NCI-H187 (cell line): ENCODE data around the gene EPHB1.
"Not testable (repeated sequence)": the region's sequence is repeated elsewhere in the genome, so short reads cannot be mapped to it uniquely, and the experiment has no call there.

Experiments
- DNase-seq, 2 experiments: peaks; one replicate each; lab custom pipeline; 2025; lab: John Stamatoyannopoulos, UW

EPHB1 gene

DNA sequence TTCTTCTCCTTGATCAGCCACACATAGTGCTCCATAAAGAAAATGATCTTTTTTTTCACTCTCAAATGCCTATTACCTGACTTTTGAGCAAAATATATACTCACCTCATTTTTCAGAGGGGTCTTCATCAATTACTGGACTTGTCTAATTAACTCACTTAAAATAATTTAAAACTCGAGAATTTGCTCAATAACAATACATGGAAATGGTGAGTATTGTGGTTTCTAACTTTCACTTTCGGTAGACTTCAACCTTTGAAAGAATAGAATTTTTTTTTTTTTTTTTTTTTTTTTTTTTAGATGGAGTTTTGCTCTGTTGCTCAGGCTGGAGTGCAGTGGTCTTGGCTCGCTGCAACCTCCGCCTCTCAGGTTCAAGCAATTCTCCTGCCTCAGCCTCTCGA is 17.7 kb upstream of the EPHB1 start:
- no peak for DNase-seq

DNA sequence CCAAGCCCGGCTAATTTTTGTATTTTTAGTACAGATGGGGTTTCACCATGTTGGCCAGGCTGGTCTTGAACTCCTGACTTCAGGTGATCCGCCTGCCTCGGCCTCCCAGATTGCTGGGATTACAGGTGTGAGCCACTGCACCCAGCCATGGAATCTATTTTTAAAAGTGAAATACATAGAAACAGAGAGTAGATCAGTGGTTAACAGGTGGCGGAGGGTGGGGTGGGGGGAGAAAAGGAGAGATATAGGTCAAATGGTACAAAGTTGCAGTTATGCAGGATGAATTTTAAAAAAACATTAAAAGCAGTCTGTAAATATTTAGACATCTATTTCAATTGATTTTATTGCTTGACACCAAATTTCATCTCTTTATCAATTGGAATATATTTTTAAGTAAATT is 6.8 kb upstream of the EPHB1 start:
- DNase-seq: not testable (repeated sequence)

DNA sequence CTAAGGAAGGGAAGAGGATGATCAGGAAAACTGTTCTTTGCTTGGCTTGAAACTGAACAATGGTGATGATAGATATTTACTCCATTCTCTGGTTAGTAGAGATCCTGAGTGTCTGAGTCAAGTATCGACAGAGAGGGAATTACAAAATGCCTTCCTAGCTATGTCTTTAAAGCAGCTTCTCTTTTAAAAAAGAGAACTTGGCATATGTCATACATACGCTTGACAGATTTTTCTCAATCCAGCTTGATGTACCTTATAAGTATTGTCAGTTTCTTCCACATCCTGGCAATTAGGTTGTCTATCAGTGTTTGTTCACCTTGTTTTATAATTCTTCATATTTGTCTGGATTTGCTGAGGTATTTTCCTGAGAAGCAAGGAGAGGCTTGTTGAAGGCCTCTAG is 5.0 kb upstream of the EPHB1 start:
- no peak for DNase-seq

DNA sequence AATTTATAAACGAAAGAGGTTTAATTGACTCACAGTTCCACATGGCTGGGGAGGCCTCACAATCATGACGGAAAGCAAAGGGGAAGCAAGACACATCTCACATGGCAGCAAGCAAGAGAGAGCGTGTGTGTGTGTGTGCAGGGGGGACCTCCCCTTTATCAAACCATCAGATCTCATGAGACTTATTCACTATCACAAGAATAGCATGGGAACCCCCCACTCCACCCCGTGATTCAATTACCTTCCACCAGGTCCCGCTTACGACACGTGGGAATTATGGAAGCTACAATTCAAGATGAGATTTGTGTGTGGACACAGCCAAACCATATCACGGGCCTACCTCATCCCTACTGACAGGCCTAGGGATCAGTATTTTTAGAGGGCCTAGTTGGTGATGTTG is 3.1 kb upstream of the EPHB1 start:
- DNase-seq: no peak

DNA sequence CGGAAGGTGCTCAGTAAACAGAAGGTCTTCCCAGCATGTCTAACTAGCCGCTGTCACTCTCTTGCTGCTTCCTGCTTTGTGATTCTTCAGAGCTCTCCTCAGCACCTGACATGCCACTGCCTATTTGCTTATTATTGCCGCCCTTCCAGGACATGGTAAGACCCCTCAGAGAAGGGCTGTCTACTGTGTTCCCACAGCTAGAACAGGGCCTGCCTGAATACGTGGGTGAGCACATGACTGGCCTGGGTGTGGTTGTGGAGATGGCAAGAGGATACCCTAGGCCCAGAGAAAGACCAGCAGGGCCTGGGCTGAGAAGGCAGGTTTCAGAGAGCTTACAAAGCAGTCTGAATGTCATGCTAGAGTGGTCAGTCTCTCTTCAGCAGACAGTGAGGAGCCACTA is 2.4 kb upstream of the EPHB1 start:
- no peak for DNase-seq

DNA sequence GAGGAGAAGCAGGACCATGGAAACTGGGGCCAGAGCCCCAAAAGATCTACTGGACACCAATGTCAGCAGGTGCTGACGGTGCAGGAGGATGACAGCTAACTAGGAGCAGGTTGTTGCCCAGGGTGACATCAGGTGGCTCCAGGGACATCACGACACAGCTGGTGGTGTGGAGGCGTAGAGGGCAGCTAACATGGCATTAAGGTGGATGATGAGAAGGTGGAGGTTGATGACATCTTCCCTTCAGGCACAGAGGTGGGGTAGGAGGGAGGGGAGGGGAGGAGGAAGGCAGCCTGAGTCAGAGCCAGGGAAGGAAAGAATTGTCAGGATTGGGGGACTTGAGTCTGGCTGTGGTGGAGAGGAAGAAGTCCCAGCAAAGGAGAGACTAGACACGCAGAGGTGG is 1.5 kb upstream of the EPHB1 start:
- no peak for DNase-seq

DNA sequence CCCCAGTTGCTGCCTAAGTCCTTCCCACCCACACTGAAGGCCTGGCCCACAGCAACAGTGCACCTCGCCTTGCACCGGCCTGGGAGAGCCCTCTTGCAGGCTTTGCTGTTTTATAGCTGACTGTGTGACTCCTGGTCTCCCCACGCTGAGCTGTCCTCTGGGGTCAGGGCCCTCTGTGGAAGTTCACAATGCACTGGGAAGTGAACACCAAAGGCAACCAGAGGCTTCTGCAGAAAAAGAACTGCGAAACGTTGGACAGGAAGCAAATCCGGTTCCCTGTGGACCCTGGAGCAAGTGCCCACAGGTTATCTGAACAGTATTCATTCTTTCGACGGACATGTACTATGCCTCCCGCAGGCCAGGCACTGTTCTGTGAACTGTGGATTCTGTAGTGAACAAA is 737 bp upstream of the EPHB1 start:
- DNase-seq: no peak

DNA sequence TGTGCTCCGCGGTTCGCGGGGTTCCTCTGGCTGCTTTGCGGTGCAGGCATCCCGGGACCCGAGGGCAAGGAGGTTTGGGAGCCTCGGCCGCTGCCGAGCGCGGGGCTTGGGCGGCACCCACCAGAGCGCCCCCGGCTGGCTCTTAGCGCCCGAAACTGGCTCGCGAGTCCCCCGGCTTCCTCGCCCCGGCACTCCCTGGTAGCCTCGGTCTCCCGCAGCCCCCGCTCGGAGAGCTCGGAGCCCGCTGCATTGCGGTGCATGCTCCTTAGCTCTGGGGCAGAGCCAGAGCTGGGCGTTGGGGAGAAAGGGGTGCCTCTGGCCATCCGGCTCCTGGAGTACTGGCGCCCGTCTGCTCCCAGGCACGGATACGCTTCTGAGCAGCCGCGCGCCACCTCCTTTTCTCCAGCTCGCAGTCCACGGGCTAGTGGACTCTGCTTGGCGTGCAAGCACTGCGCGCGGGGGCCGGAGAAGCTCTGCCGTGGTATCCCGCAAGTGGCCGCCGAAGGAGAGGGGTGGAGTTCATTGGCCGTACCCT is 753 bp downstream of the EPHB1 start:
- no peak for DNase-seq

DNA sequence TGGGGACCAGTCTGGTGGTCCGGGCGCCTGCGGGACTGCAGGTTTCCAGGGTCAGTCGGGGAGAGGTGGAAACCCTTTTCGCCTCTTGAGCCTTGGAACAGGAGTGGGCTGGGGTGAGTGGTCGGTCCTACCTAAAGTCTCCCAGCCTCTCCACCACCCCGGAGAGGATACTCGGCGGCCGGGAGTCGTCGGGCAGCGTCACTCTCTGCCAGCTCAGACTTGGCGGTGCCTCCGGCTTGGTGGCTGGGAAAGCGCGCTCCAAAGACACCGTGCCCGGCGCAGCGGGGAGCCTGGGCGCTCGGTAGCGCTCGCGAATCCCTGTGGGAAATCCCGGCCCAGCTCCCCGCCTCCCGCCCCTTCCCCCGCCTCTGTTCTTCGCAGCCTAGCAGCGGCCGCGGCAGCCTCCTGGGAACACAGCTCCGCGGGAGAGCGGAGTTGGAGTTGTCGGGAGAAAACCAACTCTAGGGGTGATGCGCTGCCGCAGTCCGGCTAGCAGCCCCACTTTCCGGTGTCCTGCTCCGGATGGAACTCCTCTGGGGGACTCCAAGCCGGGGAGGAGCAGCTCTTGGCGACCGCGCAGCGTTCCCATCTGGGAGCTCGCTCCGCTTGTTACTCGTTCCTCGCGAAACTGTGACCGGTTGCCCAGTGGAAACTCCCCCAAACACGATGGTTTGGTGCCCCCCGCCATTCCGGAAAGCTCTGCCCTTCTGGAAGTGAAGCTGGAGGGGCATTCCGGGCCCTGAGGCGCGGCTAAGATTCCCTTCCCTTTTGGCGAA is 1.4 kb downstream of the EPHB1 start:
- no peak for DNase-seq

DNA sequence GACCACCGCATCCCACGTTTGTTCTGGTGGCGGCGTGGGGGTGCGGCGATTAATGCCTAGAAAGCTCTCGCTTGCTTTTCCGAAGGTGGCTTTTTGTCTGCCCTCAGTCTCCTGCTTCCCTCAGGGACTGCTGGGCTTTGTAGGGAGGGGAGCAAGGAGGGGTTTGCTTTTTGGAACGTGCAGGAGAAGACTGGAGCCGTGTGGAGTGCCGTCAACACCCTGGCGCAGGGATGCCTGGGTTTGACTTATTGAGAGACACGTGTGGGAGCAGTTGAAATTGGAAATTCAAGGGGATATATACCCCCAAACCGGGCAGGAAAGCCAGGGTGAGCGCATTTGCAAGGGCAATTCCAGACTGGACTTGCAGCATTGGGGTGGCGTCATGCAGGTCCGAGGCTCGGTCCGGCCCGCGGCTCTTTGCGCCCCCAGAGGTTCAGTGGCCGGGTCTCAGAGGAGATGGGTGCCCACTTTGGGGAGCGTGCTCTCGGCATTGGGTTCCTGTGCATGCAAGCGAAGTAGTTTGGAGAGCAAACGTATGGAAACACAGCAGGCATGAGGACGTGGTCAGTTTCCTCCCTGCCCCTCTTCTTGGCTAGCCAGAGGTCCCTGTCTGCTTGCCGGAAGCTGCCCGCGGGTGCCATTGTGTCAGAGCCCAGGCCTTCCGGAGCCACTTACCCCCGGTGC is 2.1 kb downstream of the EPHB1 start:
- no peak for DNase-seq

DNA sequence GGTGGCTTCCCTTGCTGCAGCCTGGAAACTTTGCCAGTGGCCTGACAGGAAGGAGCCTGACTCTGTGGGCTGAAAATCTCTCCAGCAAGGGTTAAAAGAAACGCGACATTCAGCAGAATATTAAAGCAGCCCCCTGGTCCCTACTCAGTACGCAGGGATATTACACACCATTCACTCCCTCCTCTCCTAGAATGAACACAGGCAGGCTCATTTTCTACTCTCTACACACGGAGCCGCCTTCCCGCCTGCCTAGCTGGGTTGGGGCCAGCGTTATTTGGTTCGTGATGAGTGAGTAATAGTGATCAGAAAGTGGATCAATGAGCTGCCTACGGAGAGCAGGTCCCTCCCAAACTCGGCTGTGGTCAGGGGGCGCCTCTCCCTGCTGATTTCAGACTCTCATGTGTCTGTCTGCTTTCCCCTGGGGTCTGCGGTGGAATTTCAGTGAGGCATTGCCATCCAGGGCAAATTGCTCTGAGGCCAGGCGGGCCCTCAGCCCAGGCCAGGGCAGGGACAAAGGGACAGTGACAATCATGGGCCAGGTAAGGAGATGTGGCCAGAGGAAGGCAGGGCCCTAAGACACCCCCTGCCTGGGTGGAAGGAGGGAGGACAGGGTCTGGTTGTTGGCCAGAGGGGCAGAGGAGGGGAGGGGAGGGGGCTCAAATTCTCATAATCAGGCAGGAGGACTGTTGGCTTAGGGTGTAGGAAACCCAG is 2.8 kb downstream of the EPHB1 start:
- DNase-seq: no peak

DNA sequence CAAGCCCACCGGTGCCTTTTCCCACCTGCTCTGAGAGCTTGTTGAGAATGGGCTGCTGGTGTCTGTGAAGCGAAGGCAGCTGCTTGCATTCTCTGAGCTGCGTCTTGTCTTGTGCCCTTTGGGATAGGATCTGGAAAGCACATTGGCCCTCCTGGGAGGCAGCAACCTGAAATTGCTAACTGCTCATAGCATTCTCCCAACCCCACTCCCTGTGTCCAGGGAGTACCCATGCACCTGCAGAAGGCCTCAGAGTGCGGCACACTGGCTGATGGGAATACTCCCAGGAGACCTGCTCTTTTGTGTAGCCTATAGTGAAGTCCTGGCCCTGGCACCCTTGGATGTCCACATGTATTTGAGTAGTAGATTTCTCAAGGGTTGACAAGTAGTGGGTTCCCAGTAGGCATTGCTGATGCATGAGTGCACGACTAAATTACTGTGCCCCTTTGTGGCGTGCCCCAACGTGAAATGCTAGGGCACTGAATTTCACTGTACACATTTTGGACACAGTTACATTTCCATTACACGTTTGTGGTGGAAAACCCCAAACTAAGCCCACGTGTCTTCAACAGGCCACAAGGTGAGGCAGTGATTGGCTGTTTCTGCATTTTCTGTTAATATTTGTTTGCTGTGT is 3.7 kb downstream of the EPHB1 start:
- DNase-seq: no peak

DNA sequence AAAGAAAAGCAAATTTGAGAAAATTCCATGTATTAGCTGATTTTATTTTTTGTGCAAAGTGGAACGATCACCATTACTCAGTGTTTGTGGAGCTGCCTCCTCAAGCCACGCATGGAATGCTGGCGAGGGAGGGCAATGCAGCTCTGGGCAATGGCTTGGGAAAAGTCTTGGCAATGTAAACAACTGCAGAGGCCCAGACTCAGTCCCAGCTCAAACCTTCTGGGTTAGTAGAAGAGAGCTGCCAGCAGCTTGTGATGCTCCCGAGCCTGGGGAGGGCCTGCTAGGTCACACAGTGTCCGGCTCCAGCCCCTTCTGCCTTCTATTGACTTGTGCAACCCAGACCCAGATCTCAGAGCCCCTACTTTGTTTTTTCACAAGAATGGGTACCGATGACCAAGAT is 4.3 kb downstream of the EPHB1 start:
- no peak for DNase-seq

DNA sequence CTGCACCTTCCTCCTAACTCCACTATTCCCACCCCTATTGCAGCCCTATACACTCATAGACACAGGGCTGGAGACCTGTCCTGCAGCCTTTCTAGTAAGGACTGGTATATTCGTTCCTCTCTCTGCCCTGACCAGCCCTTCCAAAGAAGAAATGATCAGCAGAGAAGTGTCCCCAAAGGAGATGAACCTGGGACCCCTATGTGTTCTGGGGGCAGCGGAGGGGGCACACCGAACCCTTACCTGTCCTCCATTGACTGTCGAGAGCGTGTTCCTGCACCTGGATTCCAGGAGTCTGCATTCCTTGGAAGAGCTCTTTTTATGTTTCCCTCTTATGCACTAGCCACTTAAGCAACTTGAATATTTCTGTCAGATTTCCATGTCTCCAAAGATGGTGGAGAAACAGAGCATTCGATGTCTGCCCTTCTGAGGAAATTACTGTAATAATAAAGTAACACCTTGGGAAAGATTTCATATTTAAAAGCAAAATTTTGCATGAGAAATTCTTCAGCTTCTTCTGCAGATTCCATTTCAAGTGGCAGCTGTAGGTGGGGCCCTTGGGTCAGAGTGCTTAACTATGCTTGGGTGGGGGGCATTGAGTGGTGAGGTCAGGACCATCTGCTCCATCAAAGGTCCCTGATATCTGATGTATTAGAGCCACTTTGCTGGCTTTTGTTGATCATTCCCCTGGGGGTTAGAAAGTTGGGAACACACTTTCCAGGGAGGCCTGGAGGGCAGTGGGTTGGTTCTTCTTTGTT is 6.3 kb downstream of the EPHB1 start:
- DNase-seq: no peak

DNA sequence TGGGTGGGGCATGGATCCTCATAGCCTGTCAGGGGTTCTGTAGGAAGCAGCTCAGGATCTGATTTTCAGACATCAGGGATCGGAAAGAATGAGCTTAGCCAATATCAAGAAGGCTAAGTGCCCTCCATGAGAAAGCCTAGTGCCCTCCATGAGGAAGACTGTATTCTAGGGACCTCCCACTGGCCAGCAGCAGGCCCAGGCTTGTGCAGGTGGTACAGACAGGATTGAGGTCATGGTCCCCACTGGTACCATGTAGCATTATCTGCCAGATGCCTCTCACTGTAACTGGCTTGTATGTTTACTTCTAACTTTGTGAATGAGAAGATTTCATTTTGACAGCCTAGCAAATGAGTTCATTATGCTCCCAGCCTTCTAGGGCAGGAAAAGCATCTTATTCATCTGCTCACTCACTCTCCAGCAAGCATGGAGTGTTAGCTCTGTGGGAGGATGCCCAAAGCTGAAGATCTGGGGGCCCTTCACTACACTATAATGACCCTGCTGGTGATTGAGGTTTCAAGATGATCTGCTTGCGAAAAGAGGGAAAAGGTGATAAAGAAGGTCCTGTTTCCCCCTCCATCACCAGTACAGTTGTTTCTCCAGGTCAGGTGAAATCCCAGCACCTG is 7.5 kb downstream of the EPHB1 start:
- DNase-seq: no peak

DNA sequence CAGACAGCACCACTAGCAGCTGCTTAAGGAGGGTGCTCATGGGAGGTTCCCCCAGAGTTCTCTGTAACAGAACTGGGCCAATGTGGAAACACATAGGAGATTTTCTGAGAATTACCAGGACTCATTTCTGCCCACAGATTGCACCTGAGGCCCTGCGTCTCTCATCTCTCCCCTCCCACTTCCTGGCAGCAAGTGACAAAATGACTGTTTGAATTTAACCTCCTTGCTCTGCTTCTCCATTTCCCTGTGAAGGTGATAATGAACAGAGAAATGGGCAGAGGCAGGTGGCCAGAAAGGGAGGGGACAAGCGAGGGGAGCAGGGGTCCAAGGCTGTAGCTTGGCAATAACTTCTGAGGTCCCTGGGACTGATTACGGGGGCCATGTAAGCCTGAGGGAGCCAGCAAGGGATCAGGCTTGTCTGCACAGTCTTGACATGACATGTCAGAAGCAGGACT is 8.0 kb downstream of the EPHB1 start:
- no peak for DNase-seq

DNA sequence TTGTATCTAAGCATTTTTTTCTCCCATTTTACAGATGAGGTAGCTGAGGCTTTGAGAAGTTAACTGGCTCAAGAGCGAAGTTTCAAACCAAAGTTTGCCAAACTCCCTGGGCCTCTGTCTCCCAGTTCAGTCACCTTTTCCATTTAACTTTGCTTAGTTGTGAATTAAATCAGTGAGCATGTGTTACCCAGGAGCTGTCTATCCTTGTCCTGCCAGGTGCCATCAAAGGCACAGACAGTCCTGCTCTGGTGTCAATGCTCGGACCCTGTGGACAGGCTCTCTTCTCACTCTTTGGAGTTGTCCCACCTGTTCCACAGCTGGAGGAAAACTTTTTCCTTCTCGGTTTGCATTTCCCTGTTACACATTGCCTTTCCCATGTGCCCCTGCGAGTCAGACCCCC is 8.6 kb downstream of the EPHB1 start:
- no peak for DNase-seq

DNA sequence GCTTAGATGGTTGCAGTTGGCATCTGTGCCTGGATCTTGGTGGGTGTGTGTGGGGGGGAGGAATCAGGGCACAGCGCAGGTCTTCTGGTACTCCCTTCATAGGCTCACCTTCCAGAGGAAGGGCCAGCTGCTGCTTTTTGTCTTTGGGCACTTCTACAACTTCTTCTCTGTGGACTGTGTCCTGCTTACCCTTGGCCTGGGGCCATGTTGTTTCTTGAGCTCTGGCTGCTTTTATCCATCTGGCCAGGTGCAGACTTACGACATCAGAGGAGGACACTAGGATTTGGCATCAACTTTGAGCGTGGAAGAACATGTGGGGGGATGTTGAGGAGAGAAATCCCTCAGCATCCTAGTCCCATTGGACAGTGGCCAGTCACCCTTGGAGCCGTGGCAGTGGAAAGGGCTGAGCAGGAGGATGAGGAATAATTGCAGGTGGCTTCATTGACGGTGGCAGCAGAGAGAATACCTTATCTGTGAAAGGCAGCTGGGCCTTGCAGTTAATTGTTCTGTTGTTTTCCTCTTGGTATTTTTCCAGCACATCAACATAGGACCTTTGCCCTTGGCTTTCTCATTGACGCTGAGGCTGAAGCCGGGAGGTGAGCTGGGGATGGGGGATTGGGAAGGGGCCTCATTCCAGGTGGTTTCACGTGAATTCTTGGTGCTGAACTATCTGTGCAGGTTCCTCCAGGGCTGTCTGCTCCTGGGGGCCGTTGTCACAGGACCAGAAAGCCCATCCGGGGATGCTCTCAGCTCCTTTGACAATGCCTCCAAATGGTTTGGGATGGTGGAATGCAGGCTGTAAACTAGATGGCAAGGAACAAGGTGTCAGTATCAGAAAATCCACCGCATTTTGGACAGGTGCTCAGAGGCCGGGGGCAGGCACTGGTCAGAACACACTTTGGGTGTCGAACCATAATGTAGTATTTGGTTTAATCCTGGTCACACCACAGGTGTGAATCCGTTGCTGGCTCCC is 9.7 kb downstream of the EPHB1 start:
- DNase-seq: no peak

DNA sequence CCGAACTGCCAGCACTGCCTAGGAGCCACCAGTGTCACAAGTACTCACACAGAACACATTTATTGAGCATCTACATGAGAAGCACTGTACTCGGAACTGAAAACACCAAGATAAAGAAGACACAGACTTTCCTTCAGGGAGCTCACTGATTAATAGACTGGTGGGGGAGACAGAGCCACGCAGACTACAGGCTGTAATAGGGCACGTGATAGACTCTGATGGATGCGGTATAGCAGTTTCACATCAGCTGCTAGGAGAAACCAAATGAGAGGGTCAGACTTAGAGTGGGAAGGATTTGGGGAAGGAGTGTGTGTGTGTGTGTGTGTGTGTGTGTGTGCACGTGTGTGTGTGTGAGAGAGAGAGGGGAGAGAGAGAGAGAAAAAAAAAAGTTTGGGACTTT is 12.1 kb downstream of the EPHB1 start:
- no peak for DNase-seq

DNA sequence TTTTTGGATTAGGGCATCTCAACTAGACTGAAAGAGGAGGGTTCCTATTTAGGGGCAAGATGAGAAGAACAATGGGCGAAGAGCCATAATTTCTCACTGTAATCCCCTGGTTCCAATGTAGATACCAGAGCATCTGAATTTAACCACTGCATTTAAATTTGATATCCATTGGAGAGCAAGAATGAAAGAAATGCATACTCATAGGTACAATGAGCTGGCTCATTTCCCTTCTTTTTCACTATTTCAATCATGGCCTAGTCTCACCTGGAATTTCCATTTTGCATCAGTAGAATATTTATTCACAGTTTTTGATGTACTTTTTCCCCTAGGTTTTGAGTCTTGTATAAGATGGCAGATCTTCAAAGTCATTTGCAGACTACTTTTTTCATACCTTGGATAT is 13.8 kb downstream of the EPHB1 start:
- no peak for DNase-seq
